Coronary artery (tissue), 2 donors: Measurements from ENCODE around the gene CYP27C1.
"Not testable (repeated sequence)": the region's sequence is repeated elsewhere in the genome, so short reads cannot be mapped to it uniquely, and the experiment has no call there.

ENCODE experiments used
- DNase-seq: peaks from one replicate; pipeline ENCODE4 v3.0.0-alpha.2; 2017; ENCODE audit warnings: low spot score
- H3K27ac ChIP-seq, 2 donors: fragments of 200-600 bp; sonication (generic); one replicate each; pipeline ENCODE4 v1.5.1; 2016 to 2019
- H3K4me3 ChIP-seq: fragments of 200-600 bp; sonication (generic); 2 replicates; pipeline ENCODE4 v1.5.1; 2016; ENCODE audit warnings: mild to moderate bottlenecking, moderate library complexity
- TF ChIP-seq, protein P1 (sequence below): fragments of 200-600 bp; sonication (generic); IDR thresholded peaks from one replicate; pipeline ENCODE4 v1.5.1; 2019; ENCODE audit warnings: antibody characterized with exemption

Gene CYP27C1

DNA sequence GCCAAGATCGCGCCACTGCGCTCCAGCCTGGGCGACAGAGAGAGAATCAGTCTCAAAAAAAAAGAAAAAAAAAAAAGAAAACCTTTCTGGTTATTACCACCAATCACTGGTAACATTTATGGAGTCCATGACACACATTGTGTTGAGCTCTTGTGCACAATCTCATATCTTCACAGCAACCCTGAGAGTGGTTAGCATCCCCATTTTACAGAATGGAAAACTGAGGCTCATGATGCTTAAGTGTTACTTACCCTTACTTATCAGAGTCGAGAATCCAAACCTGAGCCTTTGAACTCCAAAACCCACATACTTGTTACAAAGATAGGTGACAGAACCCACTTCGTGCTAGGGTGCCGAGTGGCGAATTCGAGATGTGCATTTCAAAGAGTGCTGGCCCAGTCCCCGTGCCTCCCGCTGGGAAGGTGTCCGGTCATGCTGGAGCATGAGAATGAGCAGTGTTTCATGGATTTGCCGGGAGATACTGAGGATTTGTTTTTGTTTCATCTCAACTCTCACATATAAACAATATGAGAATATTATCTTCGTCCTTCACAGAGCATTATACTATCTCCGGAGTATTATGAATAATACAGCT is 50.9 kb downstream of the CYP27C1 start:
- no peak for DNase-seq
- TF ChIP-seq, protein P1, sequence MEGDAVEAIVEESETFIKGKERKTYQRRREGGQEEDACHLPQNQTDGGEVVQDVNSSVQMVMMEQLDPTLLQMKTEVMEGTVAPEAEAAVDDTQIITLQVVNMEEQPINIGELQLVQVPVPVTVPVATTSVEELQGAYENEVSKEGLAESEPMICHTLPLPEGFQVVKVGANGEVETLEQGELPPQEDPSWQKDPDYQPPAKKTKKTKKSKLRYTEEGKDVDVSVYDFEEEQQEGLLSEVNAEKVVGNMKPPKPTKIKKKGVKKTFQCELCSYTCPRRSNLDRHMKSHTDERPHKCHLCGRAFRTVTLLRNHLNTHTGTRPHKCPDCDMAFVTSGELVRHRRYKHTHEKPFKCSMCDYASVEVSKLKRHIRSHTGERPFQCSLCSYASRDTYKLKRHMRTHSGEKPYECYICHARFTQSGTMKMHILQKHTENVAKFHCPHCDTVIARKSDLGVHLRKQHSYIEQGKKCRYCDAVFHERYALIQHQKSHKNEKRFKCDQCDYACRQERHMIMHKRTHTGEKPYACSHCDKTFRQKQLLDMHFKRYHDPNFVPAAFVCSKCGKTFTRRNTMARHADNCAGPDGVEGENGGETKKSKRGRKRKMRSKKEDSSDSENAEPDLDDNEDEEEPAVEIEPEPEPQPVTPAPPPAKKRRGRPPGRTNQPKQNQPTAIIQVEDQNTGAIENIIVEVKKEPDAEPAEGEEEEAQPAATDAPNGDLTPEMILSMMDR: no peak
- Histone ChIP-seq H3K4me3 (no peak overlapping the region), H3K27ac (no peak overlapping the region)

DNA sequence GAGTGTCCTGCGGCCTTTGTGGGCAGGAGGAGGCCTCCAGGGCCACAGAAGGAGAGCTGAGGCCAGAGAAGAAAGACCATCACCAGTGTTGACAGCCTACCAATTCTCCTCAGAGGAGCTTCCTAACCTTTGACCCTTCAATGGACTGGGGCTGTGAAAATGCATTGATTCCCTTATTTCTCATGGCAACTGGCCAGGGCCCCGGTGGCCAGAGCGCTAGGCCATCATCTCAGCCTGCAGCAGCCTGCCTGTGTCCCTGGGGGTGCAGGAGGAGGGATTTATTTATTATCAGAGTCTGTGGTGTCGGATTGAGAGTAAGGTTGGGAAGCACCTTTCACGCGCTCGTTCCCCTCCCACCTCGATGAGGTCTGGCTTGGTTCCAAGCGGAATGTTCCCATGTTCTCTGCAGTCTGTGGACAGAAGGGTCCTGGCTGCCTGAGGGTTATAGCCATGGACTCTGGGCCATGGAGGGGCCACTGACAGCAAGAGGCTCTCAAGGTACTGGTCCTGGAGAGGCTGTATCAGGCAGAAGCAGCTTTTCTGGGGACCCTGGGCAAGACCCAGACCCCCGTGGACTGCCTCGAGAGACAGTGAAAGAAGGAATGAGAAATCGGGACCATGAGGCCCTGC is 53.8 kb downstream of the CYP27C1 start:
- Histone ChIP-seq H3K4me3 (no peak overlapping the region), H3K27ac (no peak overlapping the region)
- TF ChIP-seq, protein P1: no peak
- peak; percentile 46 for DNase-seq

DNA sequence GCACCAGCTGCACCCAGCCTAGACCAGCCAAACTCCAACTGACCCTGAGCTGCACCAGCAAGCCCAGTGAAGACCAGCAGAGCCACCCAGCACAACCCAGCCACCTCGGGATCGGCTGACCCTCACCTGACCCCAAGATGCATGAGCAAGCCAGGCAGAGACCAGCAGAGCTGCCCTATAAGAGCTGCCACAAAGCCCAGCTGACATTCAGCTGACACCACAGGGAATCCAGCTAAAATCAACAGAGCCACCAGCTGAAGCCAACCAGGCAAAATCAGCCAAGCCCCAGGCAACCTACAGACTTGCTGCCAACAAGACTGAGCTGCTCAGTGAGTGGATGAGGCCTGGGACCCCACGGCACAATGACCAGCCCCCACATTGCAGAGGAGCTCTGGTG is 54.6 kb downstream of the CYP27C1 start:
- TF ChIP-seq, protein P1: no peak
- no peak for DNase-seq
- Histone ChIP-seq H3K27ac (no peak overlapping the region), H3K4me3 (no peak overlapping the region)

DNA sequence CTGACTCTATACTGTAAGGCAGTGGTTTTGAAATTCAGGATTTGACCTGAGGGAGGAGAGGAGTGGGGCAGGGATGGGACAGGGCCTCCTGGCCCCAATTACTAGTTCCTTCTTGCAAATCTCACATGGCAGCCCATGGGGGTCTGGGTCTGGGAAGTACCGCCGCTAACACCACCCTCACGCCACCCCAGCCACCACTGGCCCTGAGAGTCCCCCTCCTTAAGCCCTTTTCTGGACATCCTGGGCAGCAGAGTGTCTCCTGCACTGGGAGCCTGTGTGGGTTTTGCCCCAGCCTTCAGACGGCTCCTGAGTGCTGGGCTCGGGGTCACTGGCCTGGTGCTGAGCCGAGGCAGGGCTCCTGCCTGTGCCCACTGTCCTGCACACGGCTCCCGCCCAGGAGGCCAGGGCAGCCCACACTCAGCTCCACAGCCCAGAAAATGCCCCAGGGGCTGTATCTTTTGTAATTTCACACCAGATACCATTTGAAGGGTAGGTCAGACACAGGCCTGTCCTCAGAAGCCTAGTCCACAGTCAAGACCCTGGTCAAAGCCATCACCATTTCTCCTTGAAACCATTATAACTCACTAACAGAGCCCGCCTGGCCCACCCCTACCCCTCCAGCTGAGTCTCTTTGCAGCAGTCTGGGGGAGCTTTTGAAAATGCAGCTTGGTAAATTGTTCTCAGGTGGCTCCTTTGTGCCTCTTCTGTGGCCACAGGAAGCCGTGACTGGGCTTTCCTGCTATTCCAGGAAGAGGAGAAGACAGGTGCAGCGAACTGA is 55.1 kb downstream of the CYP27C1 start:
- DNase-seq: no peak
- TF ChIP-seq, protein P1: no peak
- Histone ChIP-seq H3K4me3 (no peak overlapping the region), H3K27ac (no peak overlapping the region)

DNA sequence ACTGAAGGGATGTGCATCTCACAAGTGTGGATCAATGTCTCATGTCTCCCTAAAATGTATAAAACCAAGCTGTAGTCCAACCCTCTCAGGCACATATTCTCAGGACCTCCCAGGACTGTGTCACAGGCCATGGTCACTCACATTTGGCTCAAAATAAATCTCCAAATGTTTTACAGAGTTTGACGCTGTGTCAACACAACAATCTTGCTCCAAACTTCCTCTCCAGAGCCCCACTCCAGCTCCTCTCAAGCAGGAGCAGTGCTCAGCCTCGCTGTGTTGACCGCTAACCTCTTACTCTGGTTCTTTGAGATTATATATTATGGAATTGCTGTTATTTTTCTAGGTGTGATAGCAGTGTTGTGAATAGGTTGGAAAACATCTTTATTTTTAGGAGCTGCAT is 56.2 kb downstream of the CYP27C1 start:
- Histone ChIP-seq H3K27ac (no peak overlapping the region), H3K4me3 (no peak overlapping the region)
- no peak for DNase-seq
- TF ChIP-seq, protein P1: no peak

DNA sequence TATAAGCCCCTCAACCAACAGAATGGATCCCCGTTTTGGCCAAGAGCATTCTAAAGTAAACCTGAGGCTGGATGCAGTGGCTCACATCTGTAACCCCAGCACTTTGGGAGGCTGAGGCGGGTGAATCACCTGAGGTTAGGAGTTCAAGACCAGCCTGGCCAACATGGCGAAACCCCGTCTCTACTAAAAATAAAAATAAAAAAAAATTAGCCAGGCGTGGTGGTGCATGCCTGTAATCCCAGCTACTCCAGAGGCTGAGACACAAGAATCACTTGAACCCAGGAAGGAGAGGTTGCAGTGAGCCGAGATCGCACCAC is 57.1 kb downstream of the CYP27C1 start:
- not testable (repeated sequence) for DNase-seq, H3K4me3 ChIP-seq

DNA sequence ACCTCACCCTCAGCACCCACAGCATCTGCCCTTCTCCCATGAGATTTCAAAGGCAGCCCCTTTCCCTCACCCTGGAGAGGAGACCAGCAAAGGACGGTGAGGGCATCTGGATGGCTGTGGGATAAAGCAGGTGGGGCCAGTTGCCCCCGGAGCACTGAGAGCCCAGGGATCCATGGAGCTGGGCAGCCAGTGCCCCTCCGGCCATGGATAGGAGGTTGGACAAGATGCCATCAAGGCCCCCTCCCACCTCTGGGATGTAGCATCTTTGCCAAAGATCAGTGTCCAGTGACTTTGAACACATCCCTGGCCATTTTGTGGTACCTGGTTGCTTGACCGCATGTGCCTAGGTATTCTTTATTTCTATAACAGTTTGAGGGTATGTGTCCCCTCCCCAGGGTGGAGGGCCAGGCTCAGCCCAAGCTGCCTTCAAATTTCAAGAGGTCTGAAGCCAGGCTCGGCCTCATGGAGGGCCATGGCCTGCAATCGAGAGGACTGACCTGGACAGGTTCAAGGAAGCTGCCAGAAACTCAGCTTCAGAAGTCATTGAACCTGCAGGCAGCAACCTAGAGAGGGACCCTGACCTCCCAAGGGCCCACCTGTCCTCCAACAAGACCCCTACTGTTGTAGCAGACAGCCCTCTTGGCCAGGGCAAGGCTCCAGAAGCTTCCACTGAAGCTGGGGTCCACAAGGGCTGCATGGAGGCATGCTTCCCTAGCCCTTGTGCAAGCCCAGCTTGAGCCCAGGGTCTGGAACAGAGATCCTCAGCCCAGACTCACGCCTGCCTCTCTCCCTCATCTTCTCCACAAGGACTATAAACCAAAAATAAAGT is 57.6 kb downstream of the CYP27C1 start:
- Histone ChIP-seq H3K27ac (no peak overlapping the region), H3K4me3 (no peak overlapping the region)
- DNase-seq: no peak
- TF ChIP-seq, protein P1: no peak

More for the DNA sequence above, 57.1 kb downstream of the CYP27C1 start:
- not testable (repeated sequence) for H3K27ac ChIP-seq
